ENCODE measurements around the gene TNPO3. TPM values are rescaled to one million over a fixed set of nuclear protein-coding genes. Genes with fewer than 3 reads are reported as not detected.

TNPO3 gene
- polyA plus RNA-seq, 1 experiment, result 49.5 TPM

- H3K9me3 ChIP-seq (ENCODE audit: control insufficient read depth, insufficient read depth, low read length), result no peaks in the 10 kb centered on the region
- ChIA-PET CTCF (no interaction called here), POLR2A (no interaction called here)
- no peak overlapping the region for H3K27ac ChIP-seq (ENCODE audit: low read depth, low read length)
- peaks cover 19% of the 10 kb centered on the region for H3K27me3 ChIP-seq (ENCODE audit: control insufficient read depth, insufficient read depth, low read length)
- DNase-seq (ENCODE audit: low read depth, low spot score), result no peak
- no peak for TF ChIP-seq CTCF (IDR thresholded peaks at IDR 0.05; ENCODE audit: low read depth, low read length)
- no peak overlapping the region for H3K4me3 ChIP-seq (ENCODE audit: low read depth, low read length)
Observed at GRCh38 chr7:129078455-129078854, 23.5 kb upstream of the TNPO3 start.

GRCh38 chr7:129076886-129077285, 22.0 kb upstream of the TNPO3 start:
- ChIA-PET POLR2A (no interaction called here), CTCF (no interaction called here)
- H3K27me3 ChIP-seq (ENCODE audit: control insufficient read depth, insufficient read depth, low read length), result peaks cover 21% of the 10 kb centered on the region
- no peak overlapping the region for H3K4me3 ChIP-seq (ENCODE audit: low read depth, low read length)
- TF ChIP-seq CTCF (IDR thresholded peaks at IDR 0.05; ENCODE audit: low read depth, low read length), result no peak
- H3K9me3 ChIP-seq (ENCODE audit: control insufficient read depth, insufficient read depth, low read length), result no peaks in the 10 kb centered on the region
- H3K27ac ChIP-seq (ENCODE audit: low read depth, low read length), result no peak overlapping the region
- no peak for DNase-seq (ENCODE audit: low read depth, low spot score)

DNA sequence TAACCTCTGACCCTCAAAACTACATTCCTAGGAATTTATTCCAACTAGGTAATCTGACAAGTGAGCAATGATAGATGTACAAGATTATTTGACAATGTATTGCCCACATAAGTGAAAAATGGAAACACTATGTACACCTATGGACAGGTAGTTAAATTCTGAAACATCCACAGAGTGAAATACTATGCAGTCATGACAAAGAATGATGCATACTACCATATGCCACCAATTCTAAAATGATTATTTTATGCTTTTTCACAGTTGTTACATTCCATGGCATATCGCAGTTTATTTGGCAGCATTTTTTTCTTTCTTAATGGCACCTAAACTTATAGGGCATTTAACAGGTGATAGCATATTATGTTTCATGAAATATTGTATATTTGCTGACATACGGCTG, 20.1 kb upstream of the TNPO3 start:
- ChIA-PET POLR2A (no interaction called here), CTCF (interaction anchor here (1.0 to 1.4 kb wide), 2 partner anchors 16 to 192 kb away, joined by 3 to 10 read pairs; no protein-coding TSS in a partner anchor)
- Histone ChIP-seq H3K27ac (ENCODE audit: low read depth, low read length) (no peak overlapping the region), H3K9me3 (ENCODE audit: control insufficient read depth, insufficient read depth, low read length) (no peaks in the 10 kb centered on the region), H3K27me3 (ENCODE audit: control insufficient read depth, insufficient read depth, low read length) (peaks cover 18% of the 10 kb centered on the region), H3K4me3 (ENCODE audit: low read depth, low read length) (no peak overlapping the region)
- DNase-seq (ENCODE audit: low read depth, low spot score), result no peak
- no peak for TF ChIP-seq CTCF (IDR thresholded peaks at IDR 0.05; ENCODE audit: low read depth, low read length)

DNA sequence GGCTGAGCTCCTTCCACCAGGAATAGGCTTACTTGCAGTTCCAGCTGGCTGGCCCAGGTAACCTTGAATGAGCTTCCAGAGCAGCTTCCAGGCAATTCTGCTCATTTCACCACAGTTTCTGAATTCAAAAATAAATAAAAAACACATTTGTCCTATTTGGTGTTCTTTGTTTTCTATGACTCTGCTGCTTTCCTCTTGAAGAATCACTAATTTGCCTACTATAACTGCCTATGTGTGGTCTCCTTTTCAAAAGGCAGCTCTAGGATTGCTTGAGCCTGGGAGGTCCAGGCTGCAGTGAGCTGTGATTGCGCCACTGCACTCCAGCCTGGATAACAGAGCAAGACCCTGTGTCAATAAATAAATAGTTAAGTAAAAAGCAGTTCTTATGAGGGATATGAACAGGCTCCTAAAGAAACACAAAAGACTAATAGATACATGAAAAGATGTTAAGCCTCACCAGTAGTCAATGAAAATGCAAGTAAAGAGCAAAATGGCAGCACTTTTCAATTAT, 19.5 kb upstream of the TNPO3 start:
- POLR2A ChIA-PET, result no interaction called here

GRCh38 chr7:129073738-129074137, 18.8 kb upstream of the TNPO3 start:
- Histone ChIP-seq H3K27me3 (ENCODE audit: control insufficient read depth, insufficient read depth, low read length) (peaks cover 22% of the 10 kb centered on the region), H3K27ac (ENCODE audit: low read depth, low read length) (no peak overlapping the region), H3K4me3 (ENCODE audit: low read depth, low read length) (no peak overlapping the region), H3K9me3 (ENCODE audit: control insufficient read depth, insufficient read depth, low read length) (no peaks in the 10 kb centered on the region)
- no peak for TF ChIP-seq CTCF (IDR thresholded peaks at IDR 0.05; ENCODE audit: low read depth, low read length)
- no peak for DNase-seq (ENCODE audit: low read depth, low spot score)
- POLR2A ChIA-PET, result no interaction called here
- CTCF ChIA-PET, result interaction anchor here (1.4 kb wide), 1 partner anchor 18 kb away, joined by 10 read pairs; no protein-coding TSS in a partner anchor

More for the DNA sequence above, 19.5 kb upstream of the TNPO3 start:
- DNase-seq (ENCODE audit: low read depth, low spot score), result no peak
- Histone ChIP-seq H3K27me3 (ENCODE audit: control insufficient read depth, insufficient read depth, low read length) (peaks cover 21% of the 10 kb centered on the region), H3K4me3 (ENCODE audit: low read depth, low read length) (no peak overlapping the region), H3K9me3 (ENCODE audit: control insufficient read depth, insufficient read depth, low read length) (no peaks in the 10 kb centered on the region), H3K27ac (ENCODE audit: low read depth, low read length) (no peak overlapping the region)
- no peak for TF ChIP-seq CTCF (IDR thresholded peaks at IDR 0.05; ENCODE audit: low read depth, low read length)
- CTCF ChIA-PET, result interaction anchor here (1.4 kb wide), 1 partner anchor 17 kb away, joined by 10 read pairs; no protein-coding TSS in a partner anchor
